Measurements from ENCODE around the gene METTL16.
"Not testable (repeated sequence)": the region's sequence is repeated elsewhere in the genome, so short reads cannot be mapped to it uniquely, and the experiment has no call there.

METTL16 gene

DNA sequence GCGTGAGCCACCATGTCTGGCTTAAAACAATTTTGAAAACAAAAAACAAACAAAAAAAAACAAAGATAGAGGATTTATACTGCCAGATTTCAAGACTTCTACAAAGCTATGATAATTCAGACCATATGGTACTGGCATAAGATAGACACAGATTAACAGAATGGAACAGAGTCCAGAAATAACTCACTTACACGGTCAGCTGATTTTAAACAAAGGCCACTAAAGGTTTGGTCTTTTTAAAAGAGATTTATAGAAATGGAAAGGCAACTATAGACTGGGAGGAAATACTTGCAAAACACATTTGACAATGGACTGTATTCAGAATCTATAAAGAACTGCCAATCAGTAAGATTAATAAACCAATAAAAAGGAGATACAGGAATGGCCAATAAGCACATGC, 62.2 kb downstream of the METTL16 start:
- no peak for DNase-seq

- DNase-seq: not testable (repeated sequence)
These were observed 64.2 kb downstream of the METTL16 start for GRCh38 chr17:2447479-2447878.

DNA sequence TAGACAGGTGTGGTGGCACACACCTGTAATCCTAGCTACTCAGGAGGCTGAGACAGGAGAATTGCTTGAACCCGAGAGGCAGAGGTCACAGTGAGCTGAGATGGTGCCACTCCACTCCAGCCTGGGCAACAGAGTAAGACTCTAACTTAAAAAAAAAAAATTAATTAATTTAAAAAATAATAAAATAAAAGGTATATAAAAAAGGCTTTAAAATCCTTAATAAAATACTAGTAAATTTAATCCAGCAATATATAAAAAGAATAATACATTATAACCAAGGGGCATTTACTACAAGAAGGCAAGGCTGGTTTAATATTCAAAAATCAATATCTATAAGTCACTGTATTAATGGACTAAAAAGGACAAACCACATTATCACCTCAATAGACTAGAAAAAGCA, 66.0 kb downstream of the METTL16 start:
- no peak for DNase-seq

DNA sequence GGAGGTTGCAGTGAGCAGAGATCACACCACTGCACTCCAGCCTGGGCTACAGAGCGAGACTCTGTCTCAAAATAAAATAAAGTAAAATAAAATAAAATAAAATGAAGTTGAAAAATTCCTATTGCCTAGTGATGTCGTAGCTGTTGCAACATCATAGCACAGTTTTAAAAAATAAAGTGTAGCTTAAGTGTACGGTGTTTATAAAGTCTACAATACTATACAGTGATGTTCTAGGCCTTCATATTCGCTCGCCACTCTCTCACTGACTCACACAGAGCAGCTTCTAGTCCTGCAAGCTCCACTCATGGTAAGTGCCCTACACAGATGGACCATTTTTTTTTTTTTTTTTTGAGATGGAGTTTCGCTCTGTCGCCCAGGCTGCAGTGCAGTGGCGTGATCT, 67.3 kb downstream of the METTL16 start:
- no peak for DNase-seq

DNA sequence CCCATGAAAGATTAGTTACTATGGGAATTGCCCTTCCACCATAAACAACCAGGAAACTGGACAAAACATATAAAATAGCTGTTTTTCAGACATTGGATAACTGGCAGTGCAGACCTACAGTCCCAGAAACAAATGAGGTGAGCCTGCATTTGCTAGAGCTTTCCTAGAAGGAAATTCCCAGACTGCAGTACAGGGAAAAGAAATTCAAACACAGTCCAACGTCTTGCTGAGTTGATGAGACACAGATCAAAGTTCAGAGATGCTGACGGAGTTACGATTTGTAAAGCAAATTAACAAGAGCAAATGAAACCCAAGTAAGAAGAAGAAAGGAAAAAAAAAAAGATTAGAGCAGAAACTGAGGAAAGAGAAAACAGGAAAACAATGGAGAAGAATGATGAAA, 69.5 kb downstream of the METTL16 start:
- no peak for DNase-seq

DNA sequence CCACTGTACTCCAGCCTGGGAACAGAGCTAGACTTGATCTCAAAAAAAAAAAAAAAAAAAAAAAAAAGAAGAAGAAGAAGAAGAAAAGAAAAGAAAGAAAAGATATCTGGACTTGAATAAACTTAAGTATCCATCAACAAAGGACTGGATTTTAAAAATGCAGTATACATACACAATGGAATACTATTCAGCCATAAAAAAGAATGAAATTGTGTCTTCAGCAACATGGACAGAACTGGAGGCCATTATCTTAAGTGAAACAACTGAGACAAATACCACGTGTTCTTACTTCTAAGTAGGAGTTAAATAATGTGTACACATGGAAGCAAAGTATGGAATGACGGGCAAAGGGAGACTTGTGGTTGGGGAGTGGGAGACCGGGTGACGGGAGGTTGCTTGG, 70.8 kb downstream of the METTL16 start:
- no peak for DNase-seq

GRCh38 chr17:2439997-2440396, 71.7 kb downstream of the METTL16 start:
- DNase-seq: not testable (repeated sequence)

DNA sequence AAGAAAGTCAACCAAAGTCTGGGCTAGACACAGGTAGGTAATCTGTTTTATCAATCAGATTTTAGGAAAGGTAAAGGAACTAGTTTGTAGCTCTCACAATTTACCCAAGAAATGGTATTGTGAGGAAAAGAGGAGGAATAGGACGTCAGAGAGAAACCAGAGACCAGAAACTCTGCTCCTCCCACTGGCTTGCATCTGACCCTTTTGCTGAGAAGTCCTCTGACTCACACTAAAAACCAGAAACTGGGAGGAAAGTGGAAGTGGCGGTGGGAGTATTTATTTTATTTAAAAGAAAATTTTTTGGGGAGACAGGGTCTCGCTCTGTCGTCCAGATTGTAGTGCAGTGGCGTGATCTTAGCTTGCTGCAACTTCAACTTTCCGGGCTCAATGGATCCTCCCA, 72.9 kb downstream of the METTL16 start:
- no peak for DNase-seq

GRCh38 chr17:2436316-2436905, 75.3 kb downstream of the METTL16 start:
- peak; percentile 72 for DNase-seq

DNA sequence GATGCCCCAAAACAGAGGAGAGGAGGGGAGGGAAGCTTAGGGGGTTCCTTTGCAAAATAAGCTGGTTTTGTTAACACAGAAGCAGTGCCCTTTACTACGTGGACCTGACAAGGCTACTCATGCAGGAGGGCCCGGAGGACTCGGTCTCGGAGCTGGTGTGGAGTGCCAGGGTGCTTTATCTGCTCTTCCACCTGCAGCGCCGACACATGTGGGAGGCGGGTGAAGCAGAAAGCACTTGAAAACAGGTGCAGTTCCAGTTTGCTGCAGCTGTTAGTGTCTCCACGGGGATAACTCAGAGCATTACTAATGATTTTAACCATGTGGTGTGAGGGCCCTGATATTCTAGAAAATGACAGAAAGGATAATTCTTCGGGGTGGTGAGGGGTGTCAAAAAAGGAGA, 75.8 kb downstream of the METTL16 start:
- peak; percentile 69 for DNase-seq

- peak; percentile 90 for DNase-seq
These were observed 76.4 kb downstream of the METTL16 start for GRCh38 chr17:2435181-2435741.

- DNase-seq: no peak
These were observed 78.0 kb downstream of the METTL16 start for GRCh38 chr17:2433696-2434095.

DNA sequence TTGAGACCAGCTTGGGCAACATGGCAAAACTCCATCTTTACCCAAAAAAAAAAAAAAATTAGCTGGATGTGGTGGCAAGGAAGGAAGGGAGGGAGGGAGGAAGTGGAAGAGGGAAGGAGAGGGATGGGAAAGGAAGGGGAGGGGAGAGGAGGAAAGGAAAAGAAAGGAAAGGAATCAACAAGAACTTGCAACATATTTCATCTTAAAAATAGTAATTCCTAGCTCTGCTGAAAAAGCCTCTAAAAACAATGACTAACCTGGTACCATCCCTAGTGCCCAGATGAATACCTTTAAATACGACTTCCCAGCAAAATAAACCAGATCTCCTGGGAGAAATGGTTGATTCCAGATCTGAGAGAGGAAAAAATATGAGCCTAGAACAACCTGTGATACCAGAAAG, 83.8 kb downstream of the METTL16 start:
- no peak for DNase-seq

GRCh38 chr17:2427215-2427614, 84.5 kb downstream of the METTL16 start:
- DNase-seq: no peak

DNA sequence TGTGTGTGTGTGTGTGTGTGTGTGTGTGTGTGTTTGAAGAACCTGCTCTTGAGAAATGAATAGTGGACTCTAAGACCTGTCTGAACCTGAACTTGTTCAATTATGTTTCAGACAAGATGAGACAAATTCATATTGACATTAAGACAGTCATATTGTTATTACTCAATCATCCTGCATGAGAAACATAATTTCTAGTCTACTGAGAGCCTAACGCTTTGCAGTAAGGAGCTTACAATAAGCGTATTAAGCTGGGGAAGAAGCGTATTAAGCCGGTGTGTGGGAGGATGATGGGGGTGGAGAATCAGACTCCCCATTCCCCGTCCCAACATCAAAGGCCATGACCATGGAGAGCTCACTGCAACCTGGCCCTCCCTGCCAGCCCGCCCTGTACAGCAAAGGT, 88.4 kb downstream of the METTL16 start:
- DNase-seq: peak; percentile 39

GRCh38 chr17:2421315-2422147, 90.2 kb downstream of the METTL16 start:
- peak; percentile 26 for DNase-seq

DNA sequence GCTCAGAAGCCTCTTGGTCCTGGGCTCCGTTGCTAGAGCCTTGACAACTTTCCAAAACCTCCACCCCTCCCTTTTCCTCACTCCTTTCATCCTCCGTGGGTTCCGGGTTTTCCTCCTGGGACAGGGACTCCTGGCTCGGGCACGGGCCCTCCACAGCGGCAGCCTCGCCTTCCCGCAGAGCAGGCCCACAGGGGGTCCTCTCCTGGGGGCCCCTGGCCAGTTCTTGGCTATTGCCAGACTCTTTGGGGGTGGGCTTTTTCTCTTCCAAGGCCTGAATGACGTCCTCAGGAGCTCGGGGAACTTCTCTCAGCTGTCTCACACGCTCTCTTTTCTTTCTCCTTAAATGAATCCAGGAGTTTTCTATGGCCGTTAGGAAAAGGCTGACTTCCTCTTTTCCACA, 91.5 kb downstream of the METTL16 start:
- no peak for DNase-seq

- no peak for DNase-seq
These were observed 92.2 kb downstream of the METTL16 start for GRCh38 chr17:2419486-2419885.

DNA sequence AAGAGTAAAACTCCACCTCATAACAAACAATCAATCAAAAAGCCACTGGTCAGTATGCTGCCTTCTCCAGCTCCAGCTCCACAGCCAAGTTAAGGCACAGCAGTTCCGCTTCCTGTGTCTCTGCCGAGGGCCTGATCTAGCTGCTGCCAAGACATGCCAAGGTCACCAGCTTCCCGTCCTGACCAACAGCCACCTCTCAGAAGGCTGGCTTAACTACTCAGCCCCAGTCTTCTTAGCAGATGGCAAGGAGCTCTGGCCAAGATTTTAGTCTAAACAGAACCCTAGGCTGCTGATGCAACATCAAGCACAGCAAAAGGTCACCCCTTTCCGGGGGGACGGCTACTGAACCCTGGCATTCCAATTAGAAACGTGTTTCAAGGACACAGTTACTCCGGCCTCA, 93.1 kb downstream of the METTL16 start:
- DNase-seq: no peak

GRCh38 chr17:2416010-2416734, 95.5 kb downstream of the METTL16 start:
- DNase-seq: no peak

DNA sequence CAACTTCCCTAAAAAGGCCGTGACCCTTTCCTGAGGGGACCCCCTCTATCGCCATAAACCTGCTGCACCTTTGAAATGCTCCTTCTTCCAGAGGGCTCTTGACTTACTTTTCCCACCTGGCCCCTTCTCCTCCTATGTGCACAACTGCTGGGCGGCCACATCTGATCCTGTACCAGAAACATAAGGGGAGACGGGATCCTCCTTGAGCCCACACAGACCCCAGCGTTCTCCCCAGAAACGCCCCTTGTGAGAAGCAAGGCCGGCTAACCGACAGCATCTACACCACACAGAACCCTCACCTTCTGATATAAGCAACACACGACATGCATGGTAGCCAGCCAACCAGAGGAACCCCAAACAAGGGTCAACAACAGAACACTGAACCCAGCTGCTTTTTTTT, 96.6 kb downstream of the METTL16 start:
- DNase-seq: no peak

- DNase-seq: no peak
These were observed 97.1 kb downstream of the METTL16 start for GRCh38 chr17:2414446-2415064.

GRCh38 chr17:2412561-2413021, 99.1 kb downstream of the METTL16 start:
- no peak for DNase-seq
